Fibroblast of skin of scalp (primary cell): ENCODE data around the gene TPRX2. TPM values are rescaled to one million over a fixed set of nuclear protein-coding genes. Genes with fewer than 3 reads are reported as not detected.
"Not testable (repeated sequence)": the region's sequence is repeated elsewhere in the genome, so short reads cannot be mapped to it uniquely, and the experiment has no call there.

Source experiments
- DNase-seq: peaks from one replicate; pipeline ENCODE4 v3.0.0-alpha.2; 2013
- polyA plus RNA-seq, 2 experiments: library from polyadenylated mRNA; unstranded; fragments of 120-200 nt; gene quantifications; one replicate each; pipeline ENCODE4 v1.2.1, GENCODE V29; 2013; ENCODE audit not compliant: insufficient read length in 2 of 2

TPRX2 gene, protein sequence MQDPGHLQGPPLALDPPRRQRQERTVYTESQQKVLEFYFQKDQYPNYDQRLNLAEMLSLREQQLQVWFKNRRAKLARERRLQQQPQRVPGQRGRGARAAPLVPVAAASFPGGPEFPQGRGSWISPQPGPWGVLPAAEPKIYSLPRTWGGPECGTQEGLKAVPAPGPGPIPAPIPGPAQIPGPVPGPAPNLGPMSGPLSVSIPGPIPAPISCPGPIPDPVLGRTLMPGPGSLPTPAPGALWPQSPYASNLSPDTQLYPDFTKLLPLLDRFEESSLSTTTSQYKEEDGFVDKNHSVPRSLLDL
- not detected for polyA plus RNA-seq (2013, experiment 1 of 2; ENCODE audit: insufficient read length)
- polyA plus RNA-seq (2013, experiment 2 of 2; ENCODE audit: insufficient read length) = not detected

DNA sequence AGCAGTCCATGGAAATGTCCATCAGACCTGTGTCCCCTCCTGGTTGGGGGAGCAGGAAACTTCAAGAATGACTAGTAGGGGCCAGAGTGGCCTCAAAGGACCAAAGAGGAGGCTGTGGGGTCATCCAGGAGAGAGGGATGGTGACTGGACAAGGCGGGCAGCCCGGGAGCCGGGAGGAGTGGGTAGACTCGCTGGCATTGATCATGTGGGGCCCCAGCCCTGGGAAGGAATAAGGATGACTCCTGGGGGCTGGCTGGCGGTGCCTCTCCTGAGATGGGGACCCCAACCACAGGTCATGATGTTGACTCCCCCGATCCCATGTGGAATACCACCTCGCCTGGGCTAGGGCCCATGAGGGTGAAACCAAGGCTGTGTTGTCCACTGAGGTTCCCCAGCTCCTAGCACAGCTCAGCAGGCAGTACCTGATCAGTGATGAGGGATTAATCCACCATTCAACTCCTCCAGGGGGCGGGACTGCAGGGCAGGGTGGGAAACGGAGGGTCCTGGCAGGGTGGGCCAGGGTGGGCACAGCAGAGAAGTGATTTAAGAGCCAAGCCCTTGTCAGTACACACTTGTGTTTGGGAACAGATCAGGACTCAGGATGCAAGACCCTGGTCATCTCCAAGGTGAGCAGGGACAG, at the start of gene TPRX2:
Gene TPRX2, plus strand, starts transcription at position 590 of the 640 bp plus-strand sequence. Its CDS starts 12 bp downstream, at position 602.
- not testable (repeated sequence) for DNase-seq

DNA sequence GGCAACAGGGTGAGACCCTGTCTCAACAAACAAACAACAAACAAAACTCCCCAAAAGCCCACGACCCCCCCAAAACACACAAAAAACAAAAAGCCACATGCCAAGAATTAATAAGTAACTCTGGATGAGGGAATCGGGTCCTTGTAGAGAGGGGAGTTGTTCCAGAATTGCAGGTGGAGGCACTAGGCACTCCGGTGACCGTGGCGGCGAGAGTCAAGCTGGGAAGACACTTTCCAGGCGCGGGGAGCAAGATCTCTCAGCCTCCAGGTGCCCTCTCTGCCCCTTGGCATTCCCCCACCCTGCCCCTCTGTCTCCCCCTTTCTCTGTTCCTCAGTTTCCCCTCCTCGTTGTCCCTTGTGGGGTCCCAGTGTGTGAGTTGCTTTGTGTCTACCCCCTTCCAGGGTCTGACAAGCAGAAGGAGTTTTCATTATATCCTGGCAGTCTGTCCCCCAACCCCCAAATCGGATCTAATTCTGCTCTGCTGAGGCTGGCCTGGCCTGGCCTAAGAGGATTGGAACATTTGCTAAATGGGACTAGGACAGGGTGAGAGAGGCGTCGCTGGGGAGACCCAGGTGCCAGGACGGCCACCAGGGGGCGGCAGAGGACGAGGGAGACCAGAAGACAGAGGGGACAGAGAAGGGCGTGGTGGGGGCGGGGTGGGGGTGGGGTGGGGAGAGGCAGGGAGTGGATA, 45.6 kb upstream of the TPRX2 start:
- DNase-seq = peak; percentile 59

DNA sequence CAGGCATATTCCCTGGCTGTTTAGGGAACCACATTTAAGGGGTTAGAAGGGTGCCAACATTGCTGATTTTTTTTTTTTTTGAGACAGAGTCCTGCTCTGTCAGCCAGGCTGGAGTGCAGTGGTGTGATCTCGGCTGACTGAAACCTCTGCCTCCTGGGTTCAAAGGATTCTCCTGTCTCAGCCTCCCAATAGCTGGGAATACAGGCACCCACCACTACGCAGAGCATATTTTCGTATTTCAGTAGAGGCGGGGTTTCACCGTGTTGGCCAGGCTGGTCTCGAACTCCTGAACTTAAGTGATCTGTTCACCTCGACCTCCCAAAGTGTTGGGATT, 45.1 kb upstream of the TPRX2 start:
- no peak for DNase-seq

DNA sequence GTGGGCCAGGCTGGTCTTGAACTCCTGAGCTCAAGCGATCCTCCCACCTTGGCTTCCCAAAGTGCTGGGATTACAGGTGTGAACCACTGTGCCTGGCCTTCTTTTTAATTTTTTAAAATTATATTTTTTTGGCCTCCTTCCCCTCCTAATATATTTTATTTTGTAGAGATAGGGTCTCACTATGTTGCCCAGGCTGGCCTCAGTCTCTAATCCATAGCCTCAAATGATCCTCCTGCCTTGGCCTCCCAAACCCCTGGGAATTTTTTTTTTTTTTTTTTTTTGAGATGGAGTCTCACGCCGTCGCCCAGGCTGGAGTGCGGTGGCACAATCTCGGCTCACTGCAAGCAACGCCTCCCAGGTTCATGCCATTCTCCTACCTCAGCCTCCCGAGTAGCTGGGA, 42.8 kb upstream of the TPRX2 start:
- DNase-seq = not testable (repeated sequence)

DNA sequence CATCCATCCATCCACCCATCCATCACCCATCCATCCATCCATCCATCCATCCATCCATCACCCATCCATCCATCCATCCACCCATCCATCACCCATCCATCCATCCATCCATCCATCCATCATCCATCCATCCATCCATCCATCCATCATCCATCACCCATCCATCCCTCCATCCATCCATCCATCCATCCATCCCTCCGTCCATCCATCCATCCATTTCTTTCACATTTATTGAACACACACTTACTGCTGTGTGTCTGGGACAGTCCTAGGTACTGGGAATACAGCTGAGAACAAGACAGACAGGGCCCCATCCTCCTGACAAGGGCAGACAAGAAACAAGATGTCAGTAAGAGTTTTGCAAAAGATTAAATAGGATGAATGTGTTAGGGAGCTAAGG, 40.8 kb upstream of the TPRX2 start:
- not testable (repeated sequence) for DNase-seq

DNA sequence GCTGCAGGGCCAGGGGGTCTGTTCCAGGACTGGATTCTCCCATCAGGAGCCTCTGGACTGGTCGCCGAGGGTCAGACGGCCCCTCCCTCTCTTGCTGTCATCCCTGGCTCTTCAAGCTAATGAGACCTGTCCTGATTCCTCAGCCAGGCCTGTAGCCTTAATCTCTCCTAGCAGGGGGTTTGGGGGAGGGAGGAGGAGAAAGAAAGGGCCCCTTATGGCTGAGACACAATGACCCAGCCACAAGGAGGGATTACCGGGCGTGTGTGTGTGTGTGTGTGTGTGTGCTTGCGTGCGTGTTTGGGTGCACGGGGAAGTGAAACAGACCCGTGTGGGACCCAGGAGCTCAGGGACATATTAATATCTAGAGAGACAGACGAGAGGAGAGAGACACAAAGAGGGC, 39.2 kb upstream of the TPRX2 start:
- DNase-seq = no peak

DNA sequence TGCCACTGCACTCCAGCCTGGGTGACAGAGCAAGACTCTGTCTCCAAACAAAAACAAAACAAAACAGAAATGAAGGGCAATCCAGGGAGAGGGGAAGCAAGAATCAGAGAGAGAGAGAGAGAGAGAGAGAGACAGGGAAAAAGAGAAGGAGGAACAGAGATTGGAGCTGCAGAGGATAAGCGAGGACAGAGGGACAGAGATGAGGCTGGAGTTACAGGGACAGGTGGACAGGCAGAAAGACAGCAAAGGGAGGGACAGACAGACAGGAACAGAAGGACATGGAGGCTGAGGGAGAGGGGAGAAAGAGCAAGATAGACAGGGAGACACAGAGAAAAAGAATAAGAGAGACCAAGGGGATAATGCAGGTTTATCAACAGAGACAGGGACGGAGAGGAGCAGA, 38.6 kb upstream of the TPRX2 start:
- no peak for DNase-seq

DNA sequence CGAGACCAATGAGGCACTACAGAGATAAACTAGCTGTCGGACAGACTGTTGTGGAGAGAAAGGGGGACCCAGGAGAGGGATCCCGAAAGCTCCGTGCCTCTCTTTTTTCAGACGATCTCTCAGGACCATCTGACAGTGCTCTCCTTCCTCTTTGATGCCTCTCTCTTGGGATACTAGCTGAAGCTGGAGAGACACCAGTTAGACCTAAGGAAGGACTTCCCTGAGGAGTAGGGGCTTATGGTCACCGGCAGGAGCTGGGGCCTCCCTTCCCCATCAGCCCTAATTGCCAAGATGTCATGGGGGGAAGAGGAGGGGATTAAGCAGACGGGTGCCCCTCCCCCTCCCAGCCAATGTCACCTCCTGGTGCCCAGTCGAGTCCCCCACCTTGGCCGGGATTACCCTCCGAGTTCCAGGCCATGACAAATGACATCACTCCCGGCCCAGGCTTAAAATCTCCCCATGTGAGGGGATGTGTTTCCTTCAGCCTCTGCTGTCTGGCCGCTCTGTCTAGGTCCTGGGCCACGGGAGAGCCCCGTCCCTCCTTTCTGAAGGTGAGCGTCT, 37.5 kb upstream of the TPRX2 start, which contains the start of gene CRX:
Gene CRX, plus strand, starts transcription at position 478 of the 561 bp plus-strand sequence. CDS start 12,507 bp downstream, outside the sequence.
- DNase-seq = no peak

DNA sequence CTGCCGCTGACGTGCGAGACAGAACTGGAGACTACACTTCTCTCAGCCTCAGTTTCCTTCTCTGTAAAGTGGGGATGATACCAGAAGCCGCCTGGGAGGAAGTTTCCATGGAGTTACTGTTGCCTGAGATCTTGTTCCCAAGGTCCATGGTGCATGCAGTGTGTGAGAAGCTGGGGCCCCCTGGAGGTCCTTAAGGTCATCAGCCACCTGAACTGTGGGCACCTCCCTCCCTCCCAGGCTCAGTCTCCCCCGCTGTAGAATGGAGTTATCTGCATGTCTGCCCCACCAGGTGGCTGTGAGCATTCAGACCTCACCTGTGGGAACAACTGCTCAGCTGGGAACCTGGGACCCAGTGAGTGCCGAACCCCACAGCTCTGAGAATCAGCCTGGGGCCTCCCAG, 34.6 kb upstream of the TPRX2 start:
- DNase-seq = no peak

DNA sequence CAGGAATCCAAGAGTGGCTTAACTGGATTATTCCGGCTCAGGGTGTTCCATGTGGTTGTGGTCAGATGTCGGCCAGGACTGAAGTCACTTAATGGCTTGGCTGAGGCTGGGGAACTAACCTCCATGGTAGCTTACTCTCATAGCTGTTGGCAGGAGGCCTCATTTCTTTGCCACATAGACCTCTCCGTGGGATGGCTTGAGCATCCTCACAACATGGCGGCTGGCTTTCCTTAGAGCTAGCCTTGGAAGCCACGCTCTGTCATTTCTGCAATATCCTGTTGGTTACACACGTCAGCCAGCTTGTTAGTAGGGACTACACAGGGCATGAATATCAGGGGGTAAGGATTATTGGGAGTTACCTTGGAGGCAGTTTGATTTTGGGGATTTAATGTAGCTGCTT, 32.2 kb upstream of the TPRX2 start:
- DNase-seq = no peak

DNA sequence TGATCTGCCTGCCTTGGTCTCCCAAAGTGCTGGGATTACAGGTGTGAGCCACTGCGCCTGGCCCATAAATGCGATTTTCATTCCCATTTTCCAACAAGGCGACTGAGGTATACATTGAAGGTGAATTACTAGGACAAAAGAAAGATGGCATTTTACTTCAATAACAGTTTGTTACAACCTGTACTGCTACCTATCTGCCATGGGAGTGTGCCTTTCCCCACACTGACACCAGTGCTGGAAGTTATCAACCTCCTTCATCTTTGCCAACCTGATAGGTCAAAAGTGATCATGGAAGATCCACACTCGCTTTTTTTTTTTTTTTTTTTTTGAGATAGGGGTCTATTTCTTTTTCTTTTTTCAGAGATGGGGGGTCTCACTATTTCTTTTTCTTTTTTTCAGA, 26.3 kb upstream of the TPRX2 start:
- no peak for DNase-seq

DNA sequence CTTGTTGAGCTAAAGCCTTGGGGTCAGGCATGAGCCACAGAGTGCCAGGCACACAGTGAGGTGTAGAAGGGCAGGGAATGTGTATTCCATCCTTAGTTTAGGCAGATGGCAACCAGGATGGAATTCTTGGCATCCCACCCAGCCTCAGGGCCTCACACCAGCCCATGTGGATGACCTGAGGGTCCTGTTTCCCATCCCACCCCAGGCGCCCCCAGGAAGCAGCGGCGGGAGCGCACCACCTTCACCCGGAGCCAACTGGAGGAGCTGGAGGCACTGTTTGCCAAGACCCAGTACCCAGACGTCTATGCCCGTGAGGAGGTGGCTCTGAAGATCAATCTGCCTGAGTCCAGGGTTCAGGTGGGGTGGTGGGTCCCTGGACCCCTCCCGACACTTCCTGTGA, 23.0 kb upstream of the TPRX2 start:
- DNase-seq = no peak

DNA sequence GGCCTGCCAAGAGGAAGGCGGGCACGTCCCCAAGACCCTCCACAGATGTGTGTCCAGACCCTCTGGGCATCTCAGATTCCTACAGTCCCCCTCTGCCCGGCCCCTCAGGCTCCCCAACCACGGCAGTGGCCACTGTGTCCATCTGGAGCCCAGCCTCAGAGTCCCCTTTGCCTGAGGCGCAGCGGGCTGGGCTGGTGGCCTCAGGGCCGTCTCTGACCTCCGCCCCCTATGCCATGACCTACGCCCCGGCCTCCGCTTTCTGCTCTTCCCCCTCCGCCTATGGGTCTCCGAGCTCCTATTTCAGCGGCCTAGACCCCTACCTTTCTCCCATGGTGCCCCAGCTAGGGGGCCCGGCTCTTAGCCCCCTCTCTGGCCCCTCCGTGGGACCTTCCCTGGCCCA, 19.6 kb upstream of the TPRX2 start:
- no peak for DNase-seq

DNA sequence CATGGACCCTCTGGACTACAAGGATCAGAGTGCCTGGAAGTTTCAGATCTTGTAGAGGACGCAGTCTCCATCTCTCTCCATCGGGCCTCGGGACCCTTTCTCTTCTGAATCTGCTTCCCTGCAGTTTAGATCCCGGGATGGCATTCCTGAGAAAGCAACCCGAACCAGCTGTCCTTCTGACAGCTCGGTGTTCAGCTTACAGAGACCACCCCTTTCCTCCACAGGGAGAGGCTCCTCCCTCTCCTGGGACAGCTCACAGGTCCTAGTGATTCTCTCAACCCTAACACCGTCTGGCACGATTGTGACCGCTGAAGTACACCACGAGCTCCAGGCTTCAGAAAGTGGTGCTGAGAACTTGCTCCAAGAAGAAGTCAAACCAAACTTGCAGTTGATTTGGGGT, 19.1 kb upstream of the TPRX2 start:
- DNase-seq = no peak

DNA sequence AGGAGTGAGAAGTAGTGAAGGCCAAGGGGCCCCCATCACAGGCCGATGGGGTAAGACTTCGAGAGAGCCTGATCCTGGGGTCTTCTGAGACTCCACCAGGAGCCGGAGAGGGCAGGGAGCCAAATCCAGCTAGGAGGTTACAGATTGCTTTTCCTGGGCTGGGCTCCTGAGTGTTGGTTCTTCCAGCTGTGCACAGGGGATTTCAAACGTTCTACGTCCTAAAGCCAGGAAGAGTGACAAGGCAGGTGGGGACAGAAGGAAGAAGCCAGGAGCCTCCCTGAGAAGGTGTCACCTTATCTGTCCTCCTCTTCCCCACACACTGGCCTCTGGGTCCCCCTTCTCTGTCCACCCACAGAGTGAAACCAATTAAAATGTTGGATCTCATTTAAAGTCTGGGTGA, 16.1 kb upstream of the TPRX2 start:
- no peak for DNase-seq

DNA sequence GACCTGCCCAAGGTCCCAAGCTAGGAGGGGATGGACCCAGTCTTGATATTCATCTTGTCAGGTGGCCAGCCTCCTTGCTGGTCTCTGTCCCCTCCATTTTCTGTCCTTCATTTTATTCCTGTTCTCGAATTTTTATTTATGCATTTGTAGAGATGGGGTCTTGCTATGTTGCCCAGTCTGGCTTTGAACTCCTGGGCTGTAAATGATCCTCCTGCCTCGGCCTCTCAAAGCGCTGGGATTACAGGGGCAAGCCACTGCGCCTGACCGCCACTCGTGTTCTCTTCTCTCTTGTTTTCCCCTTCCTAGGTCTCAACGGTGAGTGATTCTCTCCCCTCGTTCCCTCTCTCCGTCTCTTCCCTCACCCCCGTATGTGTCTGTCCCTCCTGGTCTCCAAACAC, 10.6 kb upstream of the TPRX2 start:
- no peak for DNase-seq

DNA sequence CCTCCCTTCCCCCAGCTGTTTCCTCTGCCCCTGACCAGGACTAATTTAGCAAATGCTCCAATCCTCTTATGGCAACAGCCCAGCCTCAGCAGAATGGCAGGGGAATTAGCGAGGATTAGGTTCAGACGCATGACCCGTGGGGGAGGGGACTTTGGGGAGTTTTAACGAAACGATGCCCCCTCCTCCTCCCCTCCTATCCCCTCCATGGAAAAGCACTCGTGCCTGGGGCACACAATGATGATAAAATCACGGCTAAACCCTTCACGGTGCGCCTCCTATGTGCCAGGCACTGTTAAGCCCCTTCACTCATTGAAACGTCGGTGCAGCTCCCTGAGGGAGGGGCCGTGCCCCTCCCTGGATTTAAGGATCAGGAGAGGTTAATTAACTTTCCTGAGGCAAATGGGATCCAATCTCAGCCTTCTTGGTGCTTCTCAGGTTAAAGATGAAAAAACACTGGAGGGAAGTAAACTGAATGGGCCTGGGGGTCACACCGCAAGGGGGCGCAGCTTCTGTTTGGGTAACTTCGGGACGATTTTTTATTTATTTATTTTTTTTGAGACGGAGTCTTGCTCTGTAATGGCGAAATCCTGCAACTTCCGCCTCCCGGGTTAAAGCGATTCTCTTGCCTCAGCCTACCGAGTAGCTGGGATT, 10.1 kb upstream of the TPRX2 start:
- DNase-seq = no peak

DNA sequence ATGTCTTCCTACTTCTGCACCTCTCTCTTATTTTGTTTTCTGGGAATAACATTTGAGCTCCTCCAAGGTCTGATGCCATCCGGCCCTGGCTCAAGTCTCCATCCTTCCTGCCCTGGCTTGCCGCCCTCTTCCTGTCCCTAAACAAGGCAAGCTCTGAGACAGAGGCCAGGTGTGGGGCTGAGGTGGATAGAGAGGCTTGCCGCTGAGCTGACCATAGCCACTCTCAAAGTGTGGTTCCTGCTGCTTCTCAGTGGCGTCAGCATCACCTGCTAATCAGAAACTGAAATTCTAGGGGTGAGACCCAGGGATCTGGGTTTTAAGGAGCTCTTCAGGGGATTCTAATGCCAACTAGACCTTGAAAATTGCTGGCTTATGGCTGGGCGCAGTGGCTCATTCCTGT, 6.0 kb upstream of the TPRX2 start:
- DNase-seq = no peak

DNA sequence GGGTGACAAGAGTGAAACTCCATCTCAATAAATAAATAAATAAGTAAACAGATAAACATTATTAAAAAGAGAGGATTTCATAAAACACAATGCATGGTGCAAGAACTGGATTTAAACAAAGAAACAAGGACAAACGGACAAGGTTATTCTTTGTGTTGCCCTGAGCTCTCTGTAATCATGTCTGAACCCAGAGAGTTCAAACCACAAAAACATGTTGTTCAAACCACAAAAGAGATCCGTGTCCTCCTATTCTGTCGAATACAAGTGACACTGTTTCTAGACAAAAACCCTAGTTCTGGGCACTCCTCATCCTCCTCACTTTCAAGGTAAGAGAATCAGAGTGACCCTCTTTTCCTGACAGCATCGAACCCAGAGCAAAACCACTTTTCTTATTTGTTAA, 4.6 kb upstream of the TPRX2 start:
- no peak for DNase-seq

DNA sequence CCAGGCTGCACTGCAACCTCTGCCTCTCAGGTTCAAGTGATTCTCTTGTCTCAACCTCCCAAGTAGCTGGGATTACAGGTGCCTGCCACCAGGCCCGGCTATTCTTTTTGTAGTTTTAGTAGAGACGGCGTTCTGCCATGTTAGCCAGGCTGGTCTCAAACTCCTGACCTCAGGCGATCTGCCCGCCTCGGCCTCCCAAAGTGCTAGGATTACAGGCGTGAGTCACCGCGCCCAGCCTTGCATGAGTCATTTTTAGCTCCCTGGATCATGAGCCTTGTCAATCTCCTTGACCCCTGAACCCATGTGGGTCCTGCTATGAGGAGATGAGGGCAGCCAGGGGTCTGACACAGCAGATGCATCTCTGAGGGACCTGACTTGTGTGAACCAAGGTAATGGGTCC, 804 bp upstream of the TPRX2 start:
- DNase-seq = not testable (repeated sequence)

DNA sequence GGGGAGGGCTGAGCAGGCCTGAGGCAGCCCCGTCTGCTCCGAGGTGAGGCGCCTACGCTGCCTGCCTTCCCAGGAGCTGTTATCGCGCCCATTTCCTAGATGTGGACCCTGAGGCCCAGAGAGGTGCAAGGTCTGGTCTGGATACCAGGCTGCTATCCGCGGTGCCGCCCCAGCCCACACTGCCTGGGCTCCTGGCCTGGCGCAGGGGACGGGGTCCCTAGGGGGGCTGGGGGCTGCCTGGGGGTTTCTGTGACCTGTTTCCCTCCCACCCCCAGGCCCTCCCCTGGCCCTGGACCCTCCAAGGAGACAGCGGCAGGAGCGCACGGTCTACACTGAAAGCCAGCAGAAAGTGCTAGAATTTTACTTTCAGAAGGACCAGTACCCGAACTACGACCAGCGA, 803 bp downstream of the TPRX2 start:
- not testable (repeated sequence) for DNase-seq

DNA sequence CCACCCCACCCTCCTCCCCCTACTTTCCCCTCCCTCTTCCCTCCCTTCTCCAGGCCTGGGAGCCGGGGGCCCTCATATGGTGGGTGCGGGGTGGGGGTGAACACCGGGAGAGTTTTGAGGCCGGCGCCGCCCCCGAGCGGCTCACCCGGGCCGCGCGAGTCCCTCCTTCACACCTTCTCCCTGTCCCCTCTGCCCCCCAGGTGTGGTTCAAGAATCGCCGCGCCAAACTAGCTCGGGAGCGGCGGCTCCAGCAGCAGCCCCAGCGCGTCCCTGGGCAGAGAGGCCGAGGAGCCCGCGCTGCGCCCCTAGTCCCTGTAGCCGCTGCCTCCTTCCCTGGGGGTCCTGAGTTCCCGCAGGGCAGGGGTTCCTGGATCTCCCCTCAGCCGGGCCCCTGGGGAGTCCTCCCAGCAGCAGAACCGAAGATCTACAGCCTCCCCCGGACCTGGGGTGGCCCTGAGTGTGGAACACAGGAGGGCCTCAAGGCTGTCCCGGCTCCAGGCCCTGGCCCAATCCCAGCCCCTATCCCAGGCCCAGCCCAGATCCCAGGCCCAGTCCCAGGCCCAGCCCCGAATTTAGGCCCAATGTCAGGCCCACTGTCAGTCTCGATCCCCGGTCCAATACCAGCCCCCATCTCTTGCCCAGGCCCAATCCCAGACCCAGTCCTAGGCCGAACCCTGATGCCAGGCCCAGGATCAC, 1.7 kb downstream of the TPRX2 start:
- no peak for DNase-seq
